NB4 (cell line): Measurements from ENCODE around the gene PRCC.

Experiments used
- POLR2A ChIP-seq: IDR thresholded peaks from 2 replicates; pipeline ENCODE4 v1.6.1; 2011; ENCODE audit warnings: mild to moderate bottlenecking; ENCODE audit not compliant: insufficient read length; ENCODE audit errors: extremely low read depth
- TF ChIP-seq, protein P1 (sequence below): IDR thresholded peaks from one replicate; pipeline ENCODE4 v1.5.1; 2012; ENCODE audit warnings: low read depth, low read length

DNA sequence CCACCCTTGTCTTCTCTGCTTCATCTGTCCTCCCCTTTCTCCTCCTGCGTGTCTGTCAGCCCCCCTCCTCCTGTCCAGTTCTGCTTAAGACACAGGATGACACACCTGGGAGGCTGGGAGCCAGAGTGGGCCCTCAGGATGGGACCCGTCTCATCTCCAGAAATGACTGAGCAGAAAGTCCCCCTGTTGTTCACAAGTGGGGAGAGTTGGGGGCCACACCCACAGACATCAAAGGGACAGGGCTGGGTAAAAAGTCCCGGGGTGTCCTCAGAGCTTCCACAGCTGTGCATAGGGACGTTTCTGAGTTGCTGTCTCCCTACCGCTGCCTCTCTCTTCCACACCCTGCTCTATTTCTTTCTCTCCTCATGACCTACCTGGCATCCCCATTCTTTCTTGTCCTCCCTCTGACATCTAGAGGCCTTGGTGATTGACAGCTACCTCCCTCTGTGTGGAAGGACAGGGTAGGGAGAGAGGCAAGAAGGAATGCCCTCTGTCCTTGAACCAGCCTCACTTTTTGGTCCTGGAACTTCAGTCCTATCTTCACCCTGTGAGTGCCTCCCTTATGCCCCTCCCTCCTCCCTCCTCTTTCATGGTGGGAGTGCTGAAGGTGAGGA is 68.8 kb downstream of the PRCC start:
- TF ChIP-seq, protein P1, sequence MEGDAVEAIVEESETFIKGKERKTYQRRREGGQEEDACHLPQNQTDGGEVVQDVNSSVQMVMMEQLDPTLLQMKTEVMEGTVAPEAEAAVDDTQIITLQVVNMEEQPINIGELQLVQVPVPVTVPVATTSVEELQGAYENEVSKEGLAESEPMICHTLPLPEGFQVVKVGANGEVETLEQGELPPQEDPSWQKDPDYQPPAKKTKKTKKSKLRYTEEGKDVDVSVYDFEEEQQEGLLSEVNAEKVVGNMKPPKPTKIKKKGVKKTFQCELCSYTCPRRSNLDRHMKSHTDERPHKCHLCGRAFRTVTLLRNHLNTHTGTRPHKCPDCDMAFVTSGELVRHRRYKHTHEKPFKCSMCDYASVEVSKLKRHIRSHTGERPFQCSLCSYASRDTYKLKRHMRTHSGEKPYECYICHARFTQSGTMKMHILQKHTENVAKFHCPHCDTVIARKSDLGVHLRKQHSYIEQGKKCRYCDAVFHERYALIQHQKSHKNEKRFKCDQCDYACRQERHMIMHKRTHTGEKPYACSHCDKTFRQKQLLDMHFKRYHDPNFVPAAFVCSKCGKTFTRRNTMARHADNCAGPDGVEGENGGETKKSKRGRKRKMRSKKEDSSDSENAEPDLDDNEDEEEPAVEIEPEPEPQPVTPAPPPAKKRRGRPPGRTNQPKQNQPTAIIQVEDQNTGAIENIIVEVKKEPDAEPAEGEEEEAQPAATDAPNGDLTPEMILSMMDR = no peak
- no peak for TF ChIP-seq POLR2A
